UCSD-AML1 (cell line): Measurements from ENCODE around the gene MBP.

Experiments used
- DNase-seq: peaks from one replicate; lab custom pipeline; 2025; ENCODE audit not compliant: unreplicated experiment; lab: John Stamatoyannopoulos, UW

Gene MBP

DNA sequence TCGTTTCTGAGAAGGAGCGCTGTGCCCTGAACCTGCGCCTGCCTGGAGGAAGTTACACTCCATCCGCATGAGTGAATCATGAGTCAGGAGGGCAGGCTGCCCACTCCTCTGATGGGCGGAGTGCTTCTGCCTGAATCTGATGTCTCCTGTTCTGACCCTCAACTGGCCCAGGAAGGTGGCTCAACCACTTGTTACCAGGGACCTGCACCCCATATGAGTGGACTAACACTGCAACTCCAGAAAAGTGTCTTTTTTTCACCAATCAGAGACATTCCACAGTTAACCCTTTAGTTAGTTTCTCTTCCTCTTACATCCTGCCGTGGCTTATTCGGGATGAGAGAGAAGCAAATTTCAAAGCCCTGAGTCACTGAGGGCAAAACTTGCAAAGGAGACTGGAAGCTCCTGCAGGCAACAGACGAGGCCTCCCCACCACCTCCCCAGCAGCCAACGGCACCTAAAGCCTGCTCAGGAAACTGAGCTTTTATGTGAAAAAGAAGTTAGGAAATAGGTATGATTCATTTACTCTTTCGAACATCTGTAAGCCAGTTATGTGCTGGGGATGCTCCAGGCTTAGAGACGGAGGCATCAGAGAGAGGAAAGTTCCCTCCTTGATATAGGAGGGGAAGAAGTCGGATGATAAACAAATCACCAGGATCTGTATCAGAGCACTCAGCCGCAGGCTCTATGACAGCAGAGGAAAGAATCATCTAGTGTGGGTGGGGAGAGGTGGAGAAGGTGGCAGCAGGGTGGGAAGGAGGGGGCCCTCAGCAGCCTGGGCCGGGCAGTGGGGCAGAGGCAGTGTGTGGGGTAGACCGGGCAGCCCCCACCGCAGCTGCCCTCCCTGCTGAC, 30.9 kb downstream of the MBP start:
- peak; percentile 52 for DNase-seq

DNA sequence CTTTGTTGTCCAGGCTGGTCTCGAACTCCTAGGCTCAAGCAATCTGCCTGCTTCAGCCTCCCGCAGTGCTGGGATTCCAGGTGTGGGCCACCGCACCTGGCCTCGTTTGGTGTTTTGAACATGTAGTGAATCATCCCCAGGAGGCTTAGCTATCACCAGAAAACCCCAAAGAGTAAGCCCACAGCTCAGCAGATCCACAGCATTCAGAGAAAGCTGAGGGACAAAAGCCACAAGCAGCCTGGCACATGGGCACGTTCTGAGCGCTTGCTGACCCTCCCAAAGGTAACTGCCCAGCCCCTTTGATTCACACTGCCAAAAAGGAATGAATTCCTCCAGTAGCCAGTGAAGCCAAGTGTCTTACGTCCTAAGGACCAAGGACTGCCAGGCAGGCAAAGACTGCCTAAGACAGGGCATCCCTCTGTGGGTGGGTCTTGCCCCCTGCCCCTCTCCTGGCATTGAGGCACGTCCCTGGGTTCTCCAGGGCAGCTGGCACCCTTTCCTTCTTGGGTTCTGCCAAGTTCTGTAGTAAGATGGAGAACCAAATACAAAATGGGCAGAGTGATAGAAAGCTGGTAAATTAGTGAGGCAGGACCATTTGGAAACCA, 31.7 kb downstream of the MBP start:
- DNase-seq = no peak

DNA sequence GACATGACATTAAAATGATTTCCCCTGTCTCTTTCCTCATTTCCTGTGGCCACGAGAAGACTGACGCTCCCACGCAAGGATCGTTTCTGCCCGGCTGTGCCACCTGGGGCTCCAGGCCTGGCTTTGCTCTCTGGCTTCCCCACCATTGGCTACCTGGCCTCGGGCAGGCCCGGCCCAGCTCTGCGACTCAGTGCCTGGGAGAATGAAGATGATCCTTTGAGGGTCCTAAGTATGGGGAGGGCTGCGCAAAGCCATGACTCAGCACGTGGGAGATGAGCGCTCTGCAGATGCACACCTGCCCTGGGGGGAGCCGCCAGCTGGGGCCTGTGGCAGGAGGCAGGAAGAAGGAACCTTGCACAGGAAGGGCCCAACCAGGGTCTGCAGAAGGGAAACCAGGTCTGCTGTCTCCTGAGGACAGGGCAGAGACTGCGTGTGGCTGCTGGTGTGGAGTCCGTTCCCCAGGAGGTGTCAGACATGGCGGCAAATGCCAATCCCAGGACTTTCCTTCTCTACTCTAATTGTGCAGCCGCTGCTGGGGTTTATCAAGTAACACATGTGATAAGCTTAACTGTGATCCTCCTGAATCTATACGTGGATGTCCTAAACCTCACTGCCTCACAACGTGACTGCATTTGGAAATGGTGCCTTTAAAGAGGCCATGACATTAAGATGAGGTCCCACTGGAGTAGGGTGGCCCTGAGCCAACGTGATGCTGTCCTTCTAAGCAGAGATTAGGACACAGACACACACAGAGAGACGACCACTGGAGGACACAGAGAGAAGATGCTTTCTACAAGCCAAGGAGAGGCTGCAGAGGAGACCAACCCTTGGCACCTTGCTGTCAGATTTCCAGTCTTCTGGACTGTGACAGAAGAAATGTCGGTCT, 32.9 kb downstream of the MBP start:
- DNase-seq = no peak

DNA sequence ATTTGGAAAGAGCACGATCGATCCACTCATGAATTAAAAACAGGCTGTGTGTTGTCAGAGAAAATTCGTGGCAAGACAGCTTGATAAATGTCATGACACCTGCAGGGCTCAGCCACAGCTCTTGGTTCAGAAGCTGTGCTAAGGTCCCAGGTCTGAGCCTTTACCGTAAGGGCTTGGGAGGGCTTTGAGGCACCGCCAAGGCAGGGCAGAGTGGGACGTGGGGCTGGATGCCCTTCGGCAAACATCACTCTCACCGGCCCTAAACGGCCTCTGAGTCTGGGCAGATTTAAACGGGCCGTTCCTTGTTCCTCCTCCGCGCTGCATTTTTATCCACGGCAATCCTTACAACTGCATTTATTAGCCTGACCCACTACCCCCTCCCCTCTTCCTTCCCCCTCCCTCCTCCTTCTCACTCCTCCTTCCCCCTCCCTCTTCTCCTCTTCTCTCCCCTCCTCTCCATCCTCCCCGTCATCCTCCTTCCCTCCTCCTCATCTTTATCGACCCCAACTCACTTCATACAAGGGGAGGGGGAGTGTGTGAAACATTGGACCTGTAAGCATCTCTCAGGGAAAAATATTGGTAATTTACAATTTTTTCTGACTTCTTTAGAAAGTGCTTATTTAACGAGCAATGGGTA, 33.9 kb downstream of the MBP start:
- no peak for DNase-seq

DNA sequence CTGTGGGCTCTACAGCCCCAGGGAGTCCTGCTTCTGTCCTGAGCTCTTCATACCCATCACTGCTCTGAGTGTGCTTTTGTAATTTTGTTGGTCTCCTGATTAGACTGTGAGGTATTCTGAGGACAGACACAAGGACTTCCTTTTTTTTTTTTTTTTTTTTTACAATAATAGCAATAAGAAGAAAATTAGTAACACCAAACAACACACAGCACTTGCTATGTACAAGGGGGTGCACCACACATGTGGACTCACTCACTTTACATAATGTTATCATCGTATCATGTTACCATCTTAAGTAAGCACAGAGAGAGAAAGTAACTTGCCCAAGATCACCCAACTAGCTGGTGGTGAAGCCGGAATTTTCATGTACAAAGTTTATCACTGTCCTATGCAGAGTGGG, 34.6 kb downstream of the MBP start:
- DNase-seq = no peak

DNA sequence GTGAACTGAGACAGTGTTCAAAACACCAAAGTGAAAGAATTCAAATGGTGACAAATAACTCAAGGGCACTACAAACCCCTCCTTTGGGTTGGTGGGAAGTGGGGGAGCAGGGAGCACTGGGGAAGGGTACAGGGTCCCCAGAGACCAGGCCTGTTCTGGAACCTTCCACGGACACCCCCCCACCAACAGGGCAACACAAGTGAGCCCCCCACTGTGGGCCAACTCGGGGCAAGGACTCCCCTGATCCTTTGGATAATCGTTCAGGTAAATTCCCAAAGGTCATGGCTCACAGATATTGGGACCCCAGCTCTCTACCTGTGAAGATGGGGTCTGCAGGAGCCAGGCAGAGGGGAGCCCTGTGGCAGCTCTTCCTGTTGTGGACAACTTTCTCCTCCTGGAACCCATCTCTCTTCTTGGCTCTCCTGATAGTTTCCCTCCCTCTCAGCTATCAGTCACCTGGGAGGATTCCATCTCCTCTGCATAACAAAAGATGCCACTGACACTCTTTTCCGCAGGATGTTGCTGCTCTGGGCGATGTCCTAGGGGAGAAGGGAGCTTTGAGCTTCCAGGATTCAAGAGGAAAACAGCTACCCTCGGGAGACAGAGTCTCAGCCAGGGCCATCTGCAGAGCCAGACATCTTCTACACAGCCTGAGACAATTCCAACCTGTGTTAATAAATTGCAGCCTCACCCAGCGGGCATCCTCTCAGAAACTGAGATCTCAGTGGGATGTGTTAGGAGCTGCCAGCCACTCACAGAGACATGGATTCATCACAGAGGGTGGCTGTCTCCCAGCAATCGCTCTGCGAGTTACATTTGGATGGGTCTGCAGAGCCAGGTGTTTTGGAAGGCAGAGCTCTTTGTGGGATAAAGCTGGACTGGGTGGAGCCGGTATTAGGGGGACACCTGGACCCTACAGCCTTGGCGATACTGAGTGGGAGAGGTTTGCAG, 35.4 kb downstream of the MBP start:
- DNase-seq = no peak

DNA sequence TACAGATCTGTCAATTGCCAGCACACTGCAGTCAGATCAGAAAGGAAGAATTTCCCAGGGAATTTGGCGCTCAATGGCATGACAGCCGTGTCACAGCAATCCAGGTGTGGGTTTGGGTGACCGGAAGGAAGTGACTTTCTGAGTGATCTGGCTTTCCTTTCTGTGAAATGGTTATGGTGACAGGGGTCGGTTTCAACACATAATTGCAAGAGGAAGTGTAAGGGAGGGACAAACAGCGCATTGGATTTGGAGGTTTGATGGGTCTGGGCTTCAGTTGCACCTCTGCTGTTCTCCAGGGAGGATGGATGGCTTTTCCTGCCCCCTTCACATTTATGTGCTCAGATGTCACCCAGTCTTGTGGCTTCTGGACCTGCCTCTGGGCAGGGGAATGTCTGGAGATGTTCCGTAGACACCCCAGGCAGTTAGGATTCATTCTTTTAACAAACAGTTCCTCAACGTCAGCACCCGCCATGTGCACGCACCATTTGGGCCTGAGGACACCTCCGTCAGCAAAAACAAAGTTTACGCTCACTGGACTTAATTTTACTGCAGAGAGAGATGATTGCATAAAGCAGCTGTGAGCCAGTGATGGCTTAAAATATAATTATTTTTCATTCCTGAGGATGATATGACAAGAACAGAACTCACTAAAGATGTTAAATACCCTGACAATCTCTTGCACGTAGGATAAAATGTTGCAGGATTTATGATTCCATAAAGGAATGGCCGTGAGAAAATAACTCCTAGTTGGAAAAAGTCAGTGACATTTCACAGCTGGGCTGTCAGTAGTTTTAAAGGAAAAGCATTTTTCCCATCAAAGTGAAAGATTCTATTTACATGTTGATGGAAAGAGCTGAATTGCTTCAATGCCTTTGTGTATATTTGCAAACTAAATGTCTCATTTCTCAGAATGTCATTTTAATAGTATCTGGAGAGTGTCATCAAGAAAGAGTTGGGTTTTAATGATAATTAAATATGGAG, 36.9 kb downstream of the MBP start:
- no peak for DNase-seq

DNA sequence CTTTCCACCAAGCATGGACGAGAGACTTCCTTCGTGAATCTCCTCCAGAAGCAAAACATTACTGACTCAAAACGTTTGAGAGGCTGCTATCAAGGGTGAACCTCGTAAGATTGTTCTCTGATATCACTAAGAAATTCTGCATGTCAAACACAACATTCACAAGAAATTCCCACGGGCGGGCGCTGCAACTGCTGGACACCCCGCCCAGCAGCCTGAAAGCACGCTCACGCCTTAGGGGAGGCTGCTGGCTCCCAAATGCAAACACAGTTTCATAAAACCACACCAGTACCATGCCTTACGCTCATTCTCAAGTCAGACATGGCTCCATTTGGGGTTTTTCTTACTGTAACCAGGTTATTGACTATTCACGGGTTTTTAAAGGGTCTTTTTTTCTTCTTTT, 39.0 kb downstream of the MBP start:
- DNase-seq = no peak

DNA sequence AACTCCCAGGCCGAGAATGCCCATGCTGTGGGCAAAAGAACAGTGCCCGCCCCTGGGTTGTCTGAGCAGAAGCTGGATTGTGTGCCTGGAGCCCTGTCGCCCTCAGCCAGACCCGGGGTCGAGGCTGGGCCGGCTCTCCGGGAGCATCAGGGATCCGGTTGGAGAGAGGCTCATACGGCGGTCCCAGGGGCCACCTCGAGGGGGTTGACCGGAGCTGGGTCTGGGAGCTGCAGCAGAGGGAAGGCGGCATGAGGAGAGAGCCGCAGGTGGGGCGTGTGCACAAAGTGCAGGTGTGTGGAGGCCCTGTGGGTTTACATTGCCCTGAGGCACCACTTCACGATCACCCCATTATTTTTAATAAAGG, 39.5 kb downstream of the MBP start:
- DNase-seq = no peak

DNA sequence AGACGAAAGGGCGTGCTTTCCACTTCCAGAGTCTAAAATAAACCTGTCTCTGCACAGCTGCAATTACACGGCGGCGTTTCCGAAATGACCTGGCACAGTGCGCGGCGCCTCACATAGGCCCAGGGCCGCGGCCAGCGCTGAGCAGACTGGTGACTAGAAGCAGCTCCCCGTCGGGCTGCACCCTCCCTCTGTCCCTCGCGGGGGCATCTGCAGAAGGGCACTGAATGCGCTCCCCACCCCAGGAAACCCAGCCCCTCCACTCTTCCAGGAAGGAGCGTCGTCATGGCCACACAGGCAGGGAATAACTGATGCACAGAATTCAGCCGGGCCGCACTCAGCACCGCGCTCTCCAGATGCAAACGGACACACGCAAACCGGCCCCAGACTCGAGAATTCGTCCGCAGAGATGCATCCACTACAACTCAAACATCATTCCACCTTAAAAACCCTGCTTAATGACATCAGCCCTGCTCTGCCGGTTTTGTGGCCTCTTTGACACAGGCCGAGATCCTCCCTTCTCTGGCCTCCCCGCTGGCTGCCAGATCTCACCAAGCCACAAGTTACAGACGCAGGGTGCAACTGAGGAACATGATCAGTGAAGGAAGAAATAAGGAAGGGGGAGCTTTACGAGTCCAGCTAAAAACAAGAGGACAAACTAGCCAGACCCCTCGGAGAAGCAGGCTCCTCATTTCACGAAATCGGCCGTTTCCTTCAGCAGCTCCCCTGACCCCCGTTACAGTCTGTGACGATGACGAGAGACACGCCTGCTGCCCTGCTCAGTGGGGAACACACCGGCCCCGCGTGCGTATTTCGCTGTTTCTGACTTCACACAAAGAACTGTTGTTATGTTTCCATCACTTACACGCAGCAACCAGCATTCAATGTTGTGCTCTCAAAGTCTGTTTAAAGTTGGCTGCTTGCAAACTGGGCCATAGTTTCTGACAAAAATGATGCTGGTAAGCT, 40.2 kb downstream of the MBP start:
- no peak for DNase-seq

DNA sequence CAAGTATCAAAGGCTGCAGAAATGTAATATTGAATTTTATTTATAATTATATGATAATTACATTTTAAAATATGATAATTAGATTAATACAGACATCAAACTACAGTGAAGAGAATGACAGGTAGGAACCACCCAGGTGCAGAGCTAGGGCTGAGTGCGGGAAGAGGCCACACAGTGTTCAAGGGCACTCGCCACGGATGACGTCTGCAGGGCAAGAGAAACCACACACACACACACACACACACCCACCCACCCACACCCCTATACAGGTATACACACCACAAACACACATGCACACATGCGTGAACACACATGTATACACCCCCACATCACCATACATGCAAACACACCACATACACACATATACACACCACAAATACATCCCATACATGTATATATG, 41.2 kb downstream of the MBP start:
- DNase-seq = no peak

DNA sequence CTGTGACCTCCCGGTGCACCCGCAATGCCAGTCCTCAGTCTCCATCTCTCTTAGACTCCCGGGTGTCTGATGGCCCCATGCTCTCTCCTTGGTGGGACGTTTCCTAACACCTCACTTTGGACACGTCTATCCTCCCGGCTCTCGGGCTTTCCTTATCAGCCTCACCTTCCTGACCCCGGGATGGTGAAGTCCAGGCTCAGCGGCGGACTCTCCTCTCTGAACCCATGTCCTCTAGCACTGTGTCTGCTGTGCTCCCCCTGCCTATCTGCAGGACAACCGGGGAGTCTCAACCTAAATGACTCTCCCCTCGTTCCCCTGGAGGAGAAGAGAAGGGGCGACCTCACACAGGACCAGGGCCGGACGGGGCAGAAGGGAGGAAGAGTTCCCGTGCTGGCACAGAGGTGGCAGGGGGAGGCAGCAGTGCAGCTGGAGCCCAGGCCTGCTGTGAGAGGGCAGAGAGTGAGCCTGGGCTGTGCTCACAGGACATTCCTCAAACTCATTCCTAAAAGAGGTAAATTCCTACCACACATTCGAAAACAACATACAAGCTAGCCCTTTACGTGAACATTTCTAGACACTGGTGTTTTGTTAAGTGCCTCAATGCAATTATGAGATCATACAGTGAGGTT, 41.9 kb downstream of the MBP start:
- no peak for DNase-seq

DNA sequence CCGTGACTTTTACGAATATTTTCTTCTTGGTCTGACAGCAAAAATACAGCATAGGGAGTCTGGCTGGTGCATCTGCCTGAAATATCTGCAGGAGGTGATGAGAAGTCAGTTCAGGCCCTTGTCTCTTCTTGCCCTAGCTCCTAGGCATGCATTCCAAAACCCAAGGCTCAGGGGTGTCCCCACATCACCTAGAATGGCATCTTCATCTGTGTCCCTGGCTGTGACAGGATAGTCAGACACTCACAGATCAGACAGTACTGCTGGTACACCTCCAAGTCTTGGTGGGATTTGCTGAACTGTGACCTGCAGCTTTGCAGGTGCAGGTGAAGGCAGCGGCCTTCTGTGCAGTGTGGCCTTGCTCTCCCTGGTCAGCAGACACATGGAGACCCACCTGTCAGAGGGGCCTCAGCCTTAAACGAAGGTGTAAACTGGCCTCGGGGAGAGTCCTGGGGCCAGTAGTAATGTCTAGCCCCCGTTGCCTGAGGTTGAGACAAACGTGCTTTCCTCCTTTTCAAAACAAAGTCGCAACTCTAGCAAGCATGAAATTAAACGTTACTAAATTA, 42.8 kb downstream of the MBP start:
- DNase-seq = no peak

DNA sequence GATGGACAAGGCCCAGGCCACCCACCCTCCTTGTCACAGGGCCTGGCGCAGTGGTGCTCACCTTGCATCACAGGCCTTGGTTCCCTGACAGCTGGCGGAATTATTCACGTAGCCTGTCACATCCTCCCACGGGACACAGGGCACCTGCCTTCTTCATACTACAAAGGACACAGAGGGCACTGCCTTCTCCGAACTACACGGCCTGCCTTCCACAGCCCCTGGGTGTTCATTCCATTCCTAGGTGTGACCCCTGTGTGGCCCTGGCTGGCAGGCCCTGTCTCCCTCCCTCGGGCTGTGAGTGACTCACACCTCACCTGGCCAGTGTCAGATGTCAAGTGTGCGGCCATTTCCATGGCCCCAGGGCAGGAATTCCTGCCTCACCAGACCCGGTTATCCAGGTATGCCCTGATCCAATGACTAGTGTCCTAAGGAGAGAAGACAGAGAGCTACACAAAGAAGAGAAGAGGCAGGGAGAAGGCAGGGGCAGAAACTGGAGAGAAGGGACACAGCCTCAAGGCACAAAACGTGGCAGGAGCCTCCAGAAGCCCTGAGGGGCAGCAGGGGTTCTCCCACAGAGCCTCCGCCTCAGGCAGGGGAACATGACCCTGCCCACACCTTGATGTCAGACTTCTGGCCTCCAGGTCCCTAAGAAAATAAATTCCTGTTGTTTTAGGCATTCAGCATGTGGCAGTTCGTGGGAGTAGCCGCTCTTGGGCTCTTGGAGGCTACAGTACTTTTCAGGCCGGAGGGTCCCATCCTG, 43.4 kb downstream of the MBP start:
- no peak for DNase-seq

DNA sequence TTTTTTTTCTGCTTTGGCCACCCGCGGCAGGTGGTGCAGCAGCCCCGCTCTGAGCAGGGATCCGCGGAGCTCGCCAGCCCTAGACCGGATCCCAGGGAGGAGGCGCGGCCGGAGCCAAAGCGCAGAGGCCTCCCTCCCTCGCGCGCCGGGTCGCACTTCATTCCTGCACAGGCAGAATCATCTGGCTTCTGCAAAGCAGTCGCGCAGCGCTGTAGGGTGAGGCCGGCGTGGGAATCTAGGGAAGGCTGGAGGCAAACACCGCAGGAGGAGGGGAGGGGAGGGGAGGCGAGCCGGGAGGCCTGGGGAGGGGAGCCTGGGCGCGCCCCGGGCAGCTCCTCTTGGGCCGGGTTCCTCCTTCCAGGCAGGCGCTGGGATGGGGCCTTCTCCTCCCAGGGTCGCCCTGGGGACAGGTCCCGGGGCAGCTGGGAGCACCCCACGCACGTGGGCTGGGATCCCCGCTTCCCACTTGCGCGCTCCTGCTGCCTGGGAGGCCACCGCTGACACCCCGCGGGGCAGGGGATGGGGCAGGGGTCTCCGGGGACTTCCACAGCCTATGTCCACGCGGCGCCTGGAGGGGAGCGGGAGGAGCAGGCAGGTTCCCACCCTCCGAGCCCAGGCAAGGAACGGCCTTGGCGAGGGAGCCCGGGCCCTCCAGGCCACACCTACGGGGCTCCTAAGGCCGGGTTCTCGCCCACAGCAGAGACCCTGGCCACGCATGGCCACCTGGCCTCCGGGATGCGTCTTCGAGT, 45.0 kb downstream of the MBP start:
- no peak for DNase-seq
